Measurements from ENCODE around the gene PLCL1.

Gene PLCL1

GRCh38 chr2:197954328-197954727 lies 149.9 kb downstream of the PLCL1 start:
- no peak for DNase-seq (ENCODE audit: low read depth)

- DNase-seq (ENCODE audit: low read depth) = no peak
Measured at GRCh38 chr2:197958592-197959150, 154.3 kb downstream of the PLCL1 start.

GRCh38 chr2:197959383-197959782 lies 155.0 kb downstream of the PLCL1 start:
- DNase-seq (ENCODE audit: low read depth) = no peak

GRCh38 chr2:197960786-197961185 lies 156.4 kb downstream of the PLCL1 start:
- DNase-seq (ENCODE audit: low read depth) = no peak

DNA sequence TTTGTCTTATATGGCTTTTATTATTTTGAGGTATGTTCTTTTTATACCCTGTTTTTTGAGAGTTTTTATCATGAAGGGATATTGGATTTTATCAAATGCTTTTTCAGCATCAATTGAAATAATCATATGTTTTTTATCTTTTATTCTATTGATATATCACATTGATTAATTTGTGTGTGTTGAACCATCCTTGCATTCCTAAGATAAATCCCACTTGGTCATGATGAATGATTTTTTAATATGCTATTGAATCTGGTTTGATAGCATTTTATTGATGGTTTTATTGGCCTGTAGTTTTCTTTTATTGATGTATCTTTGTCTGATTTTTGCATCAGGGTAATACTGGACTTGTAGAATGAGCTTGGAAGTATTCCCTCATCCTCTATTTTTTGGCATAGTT lies 160.3 kb downstream of the PLCL1 start:
- DNase-seq (ENCODE audit: low read depth) = no peak

- no peak for DNase-seq (ENCODE audit: low read depth)
Measured at GRCh38 chr2:197965756-197966155, 161.4 kb downstream of the PLCL1 start.

GRCh38 chr2:197969391-197969893 lies 165.0 kb downstream of the PLCL1 start:
- DNase-seq (ENCODE audit: low read depth) = no peak

GRCh38 chr2:197972061-197972460 lies 167.7 kb downstream of the PLCL1 start:
- no peak for DNase-seq (ENCODE audit: low read depth)

- DNase-seq (ENCODE audit: low read depth) = no peak
Measured at GRCh38 chr2:197972587-197972986, 168.2 kb downstream of the PLCL1 start.

DNA sequence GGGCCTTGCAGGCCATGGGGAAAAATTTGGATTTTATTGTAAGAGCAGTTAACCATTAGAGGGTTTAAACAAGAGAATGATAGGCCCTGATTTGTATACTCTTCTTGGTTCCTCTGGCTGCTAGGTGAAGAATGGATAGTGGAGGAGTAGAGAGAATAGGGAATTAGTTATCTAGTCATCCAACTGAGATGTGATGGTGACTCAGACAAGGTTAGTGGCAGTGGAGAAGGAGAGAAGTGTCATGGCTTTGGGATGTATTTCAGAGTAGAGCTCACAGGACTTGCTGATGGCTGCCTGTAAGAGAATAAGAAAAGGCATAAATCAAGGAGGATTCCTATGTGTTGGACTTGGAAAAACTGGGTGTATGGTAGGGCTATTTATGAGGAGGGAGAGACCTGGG lies 169.4 kb downstream of the PLCL1 start:
- DNase-seq (ENCODE audit: low read depth) = no peak

GRCh38 chr2:197975931-197976519 lies 171.6 kb downstream of the PLCL1 start:
- DNase-seq (ENCODE audit: low read depth) = no peak

DNA sequence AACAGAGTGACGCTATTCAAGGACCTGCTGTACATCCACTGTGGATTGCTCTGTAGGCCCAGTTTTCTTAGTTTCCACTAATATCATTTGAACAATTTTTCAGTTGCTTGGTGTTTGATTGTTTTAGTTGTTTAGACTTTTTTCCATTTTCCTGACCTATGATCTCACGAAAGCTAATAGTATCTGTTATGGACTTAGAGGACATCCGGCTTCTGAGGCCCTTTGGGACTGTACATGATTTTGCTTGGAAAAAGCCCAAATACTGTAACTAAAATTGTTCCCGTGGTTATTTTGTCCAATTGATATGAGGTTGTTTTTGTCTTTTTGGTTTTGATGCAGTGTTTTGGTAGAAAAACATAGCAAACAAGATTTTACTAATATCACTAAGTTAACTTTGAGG lies 174.6 kb downstream of the PLCL1 start:
- no peak for DNase-seq (ENCODE audit: low read depth)

DNA sequence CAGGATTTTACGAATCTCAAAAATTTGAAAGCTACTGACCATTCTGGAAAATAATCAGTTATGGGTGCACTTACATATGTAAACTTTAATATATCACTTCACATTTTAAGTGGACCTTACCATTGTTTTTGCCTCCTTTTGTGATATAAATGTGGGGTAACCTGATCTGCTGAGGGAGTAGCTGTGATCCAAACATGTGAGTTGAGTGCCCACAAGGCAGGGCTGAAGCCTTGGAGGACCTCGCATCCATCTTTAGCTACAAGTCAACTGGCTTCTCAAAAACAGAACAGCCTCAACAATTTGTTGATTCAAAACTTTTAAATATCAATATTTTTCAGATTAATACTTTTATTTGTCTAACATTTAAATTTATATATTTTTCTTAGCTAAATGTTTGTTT lies 178.2 kb downstream of the PLCL1 start:
- no peak for DNase-seq (ENCODE audit: low read depth)

DNA sequence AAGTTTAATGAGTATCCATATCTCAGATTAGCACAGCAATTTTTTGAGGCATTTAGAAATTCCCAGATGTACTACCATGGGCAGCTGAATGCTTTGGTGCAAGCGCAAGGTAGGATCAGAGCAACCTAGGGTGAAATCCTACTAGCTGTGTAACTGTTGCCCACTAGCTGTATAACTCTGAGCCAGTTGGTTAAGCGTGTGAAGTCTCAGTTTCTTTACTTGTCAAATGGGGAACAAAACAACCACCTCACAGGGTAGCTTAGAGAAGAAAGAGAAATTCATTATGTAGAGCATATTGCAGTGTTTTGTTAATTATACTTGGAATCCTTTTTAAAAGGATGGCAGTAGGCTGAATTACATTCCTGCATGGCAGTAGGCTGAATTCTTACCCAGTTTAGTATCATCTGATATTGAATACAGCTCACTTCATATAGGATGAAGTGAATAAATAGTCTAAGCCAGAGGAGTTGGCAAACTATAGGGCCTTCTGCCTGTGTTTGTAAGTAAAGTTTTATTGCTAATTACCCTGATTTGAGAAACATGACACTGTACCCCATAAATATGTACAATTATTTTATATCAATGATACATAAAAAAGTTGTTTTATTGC lies 180.7 kb downstream of the PLCL1 start:
- no peak for DNase-seq (ENCODE audit: low read depth)

DNA sequence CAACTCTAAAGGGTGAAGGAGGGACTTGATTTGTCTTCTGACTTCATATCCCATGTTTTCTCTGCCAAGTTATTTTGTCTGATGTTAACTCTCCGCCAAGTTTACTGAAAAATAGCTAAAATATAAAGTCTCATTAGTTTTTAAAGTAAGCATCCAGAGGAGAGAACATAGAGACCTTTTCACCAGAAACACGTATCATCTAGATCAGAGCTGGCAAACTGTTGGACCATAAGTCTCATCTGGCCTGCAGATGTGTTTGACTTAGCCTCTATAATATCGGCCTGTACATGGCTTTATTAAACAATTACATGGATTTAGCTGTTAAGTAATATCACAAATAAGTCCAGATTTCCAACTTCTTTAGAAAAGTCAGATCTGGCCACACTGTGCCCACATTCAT lies 182.6 kb downstream of the PLCL1 start:
- no peak for DNase-seq (ENCODE audit: low read depth)

GRCh38 chr2:197990356-197990755 lies 186.0 kb downstream of the PLCL1 start:
- DNase-seq (ENCODE audit: low read depth) = no peak

- DNase-seq (ENCODE audit: low read depth) = no peak
Measured at GRCh38 chr2:197992482-197993133, 188.2 kb downstream of the PLCL1 start.

DNA sequence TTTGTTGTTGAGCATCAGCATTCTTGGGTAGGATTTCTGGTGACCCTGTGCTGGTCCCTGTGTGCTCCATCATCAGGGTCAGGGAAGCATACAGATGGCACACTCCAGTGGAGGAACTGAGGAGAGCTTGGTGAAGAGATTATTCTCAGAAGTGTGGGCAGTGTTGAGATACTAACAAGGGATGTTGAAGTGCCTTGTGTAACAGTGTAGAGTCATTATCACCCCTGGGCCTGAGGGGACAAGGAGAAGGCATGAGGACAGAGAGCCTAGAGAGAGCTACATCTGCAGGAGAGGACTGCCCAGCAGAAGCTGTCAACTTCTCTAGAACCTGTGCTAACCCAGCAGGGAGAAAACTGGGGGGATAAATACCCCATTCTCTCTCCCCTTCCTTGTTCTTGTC lies 189.0 kb downstream of the PLCL1 start:
- no peak for DNase-seq (ENCODE audit: low read depth)

DNA sequence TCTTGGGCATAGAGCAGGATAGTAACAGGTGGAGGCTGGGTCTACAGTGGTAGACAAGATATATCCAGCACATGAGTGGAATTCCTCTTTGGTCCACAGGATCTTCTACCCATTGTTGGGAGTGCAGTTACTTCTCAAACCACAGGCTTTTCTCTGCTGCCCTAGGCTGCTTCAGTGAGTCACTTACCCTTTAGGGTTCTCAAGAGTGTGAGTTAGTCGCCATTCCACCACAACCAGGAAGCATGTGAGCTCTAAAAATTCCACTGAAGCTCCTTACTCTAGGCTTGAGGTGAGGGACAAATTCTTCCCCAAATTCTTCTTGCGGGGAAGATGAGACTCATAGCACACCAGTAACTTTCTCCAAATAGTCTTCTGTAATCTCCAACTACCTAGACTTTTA lies 189.4 kb downstream of the PLCL1 start:
- no peak for DNase-seq (ENCODE audit: low read depth)

DNA sequence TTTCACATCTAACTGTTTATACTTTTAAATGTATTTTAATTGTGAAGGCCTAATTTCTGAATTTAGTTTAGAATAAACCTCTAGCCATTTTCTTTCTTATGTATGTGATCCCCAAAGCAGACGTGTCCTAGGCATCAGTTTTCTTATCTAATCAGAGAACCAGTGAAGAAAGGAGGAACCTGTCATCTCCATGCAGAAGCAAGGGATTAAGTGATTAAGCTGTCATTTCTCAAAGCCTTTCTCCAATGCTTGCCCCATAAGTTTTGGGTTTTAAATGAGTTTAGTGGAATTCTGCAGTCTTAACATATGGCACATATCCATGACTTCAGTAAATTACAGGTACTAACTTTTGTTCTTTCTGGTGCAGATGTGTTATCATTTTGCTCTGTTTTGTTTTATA lies 190.4 kb downstream of the PLCL1 start:
- DNase-seq (ENCODE audit: low read depth) = no peak

DNA sequence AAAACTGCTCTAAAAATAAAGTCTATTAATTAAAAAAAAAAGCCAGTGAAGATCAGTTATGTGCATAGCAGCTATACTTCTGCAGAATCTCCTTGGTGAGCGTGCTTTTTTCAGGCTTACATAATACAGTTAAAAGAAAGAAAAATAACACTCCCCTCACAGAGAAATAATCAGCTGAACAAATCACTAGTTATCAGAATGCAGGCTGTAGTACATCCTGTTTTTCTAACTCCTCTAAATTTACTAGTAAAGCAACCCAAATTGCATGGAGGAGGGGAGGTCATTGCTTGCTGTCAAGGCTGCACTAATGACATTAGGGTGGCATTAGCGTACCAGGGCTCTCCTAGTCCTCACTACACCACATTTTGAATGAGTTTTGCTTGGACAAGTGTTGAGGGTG lies 192.2 kb downstream of the PLCL1 start:
- DNase-seq (ENCODE audit: low read depth) = no peak

- no peak for DNase-seq (ENCODE audit: low read depth)
Measured at GRCh38 chr2:197997083-197997541, 192.7 kb downstream of the PLCL1 start.

DNA sequence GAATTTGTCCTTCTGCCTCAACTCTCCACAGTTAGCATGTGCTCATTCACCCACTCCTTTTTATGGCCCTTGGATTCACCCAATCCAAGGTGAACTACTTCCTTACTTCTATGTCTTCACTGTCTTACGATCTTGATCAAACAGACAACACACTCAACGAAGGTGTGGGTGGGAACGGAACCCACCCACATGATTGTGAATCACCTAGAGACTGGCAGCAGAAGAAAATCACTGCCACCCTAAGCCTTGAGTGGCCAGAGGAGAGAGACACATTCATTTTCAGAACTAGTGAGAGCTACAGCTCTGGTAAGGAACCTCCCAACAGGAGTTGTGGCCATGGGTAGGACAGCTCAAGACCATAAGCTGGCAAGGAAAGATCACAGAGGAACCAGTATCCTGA lies 194.3 kb downstream of the PLCL1 start:
- DNase-seq (ENCODE audit: low read depth) = no peak

Data from activated T-cell treated with anti-CD3 and anti-CD28 coated beads for 48 hours (primary cell).